Measurements from ENCODE around the gene ENPP3. TPM values are rescaled to one million over a fixed set of nuclear protein-coding genes. Genes with fewer than 3 reads are reported as not detected.

ENPP3 gene
- total RNA-seq, 2 experiments from 2014 or later = 0.11 to 0.47 TPM

DNA sequence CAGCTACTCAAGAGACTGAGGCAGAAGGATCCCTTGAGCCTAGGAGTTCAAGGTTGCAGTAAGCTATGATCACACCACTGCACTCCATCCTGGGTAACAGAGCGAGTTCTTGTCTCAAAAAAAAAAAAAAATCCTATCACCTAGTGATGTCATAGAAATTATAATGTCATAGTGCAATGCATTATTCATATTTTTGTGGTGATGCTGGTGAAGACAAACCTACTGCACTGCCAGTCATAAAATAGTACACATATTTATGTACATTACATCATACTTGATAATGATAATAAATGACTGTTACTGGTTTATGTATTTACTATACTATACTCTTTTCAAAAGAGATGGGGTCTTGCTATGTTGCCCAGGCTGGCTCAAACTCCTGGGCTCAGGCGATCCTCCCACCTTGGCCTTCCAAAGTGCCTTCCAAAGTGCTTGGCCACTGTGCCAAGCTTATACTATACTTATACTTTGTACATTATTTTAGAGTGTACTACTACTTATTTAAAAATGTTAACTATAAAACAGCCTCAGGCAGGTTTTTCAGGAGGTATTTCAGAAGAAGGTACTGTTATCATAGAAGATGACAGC lies 26.6 kb downstream of the ENPP3 start:
- H3K36me3 Mint-ChIP-seq (ENCODE audit: low read depth) = no peaks in the 10 kb centered on the region
- ATAC-seq (no peak), DNase-seq (no peak)
- H3K4me3 Mint-ChIP-seq = no peak overlapping the region
- H3K4me1 Mint-ChIP-seq (ENCODE audit: low read depth) = no peaks in the 10 kb centered on the region
- H3K27me3 Mint-ChIP-seq (ENCODE audit: low read depth) = peaks cover 8% of the 10 kb centered on the region
- CTCF ChIA-PET = interaction anchor here (0.7 kb wide), 1 partner anchor 24 kb away, joined by 3 read pairs; no protein-coding TSS in a partner anchor
- POLR2A ChIA-PET = no interaction called here
- H3K27ac Mint-ChIP-seq = no peak overlapping the region
- no peaks in the 10 kb centered on the region for H3K9me3 Mint-ChIP-seq (ENCODE audit: insufficient read depth)

DNA sequence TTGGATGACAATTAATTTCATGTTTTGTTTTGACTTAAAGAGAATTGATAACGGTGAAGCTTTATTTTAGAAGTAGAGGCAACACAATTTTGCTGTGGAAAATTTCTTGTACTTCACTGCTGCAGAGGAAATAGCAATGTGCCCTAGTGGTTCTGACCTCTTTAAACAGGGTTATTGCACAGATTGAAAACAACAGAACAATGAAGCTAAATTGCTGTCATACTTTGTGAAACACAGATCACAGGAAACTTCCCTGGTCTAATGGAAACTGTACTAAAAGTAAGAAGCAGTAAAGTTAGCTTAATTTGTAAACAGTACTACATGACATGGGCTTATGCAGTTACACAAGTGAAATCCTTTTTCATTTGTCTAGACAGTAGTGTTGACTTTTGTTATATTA lies 32.8 kb downstream of the ENPP3 start:
- Mint-ChIP-seq H3K36me3 (ENCODE audit: low read depth) (peaks cover 2% of the 10 kb centered on the region), H3K27me3 (ENCODE audit: low read depth) (peaks cover 8% of the 10 kb centered on the region), H3K4me3 (no peak overlapping the region), H3K9me3 (ENCODE audit: insufficient read depth) (no peaks in the 10 kb centered on the region), H3K27ac (no peak overlapping the region), H3K4me1 (ENCODE audit: low read depth) (no peaks in the 10 kb centered on the region)
- CTCF ChIA-PET = interaction anchor here (1.1 to 1.5 kb wide), 4 partner anchors 9 to 41 kb away, joined by 3 to 4 read pairs (median 4); no protein-coding TSS in a partner anchor
- no peak for DNase-seq
- POLR2A ChIA-PET = no interaction called here
- no peak for ATAC-seq

DNA sequence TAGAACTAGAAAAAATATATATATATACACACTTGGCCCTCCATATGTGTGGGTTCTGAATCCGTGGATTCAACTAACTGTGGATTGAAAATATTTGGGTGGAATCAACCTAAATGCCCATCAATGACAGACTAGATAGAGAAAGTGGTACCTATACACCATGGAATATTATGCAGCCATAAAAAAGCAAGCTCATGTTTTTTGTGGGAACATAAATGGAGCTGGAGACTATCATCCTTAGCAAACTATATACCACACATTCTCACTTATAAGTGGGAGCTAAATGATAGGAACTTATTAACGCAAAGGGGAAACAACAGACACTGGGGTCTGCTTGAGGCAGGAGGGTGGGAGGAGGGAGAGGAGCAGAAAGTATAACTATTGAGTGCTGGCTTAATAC lies 36.1 kb downstream of the ENPP3 start:
- no peaks in the 10 kb centered on the region for H3K4me1 Mint-ChIP-seq (ENCODE audit: low read depth)
- no peak for ATAC-seq
- H3K27me3 Mint-ChIP-seq (ENCODE audit: low read depth) = no peaks in the 10 kb centered on the region
- H3K4me3 Mint-ChIP-seq = no peak overlapping the region
- POLR2A ChIA-PET = no interaction called here
- peaks cover 2% of the 10 kb centered on the region for H3K36me3 Mint-ChIP-seq (ENCODE audit: low read depth)
- CTCF ChIA-PET = interaction anchor here (1.2 kb wide), 1 partner anchor 242 kb away, joined by 3 read pairs; no protein-coding TSS in a partner anchor
- H3K9me3 Mint-ChIP-seq (ENCODE audit: insufficient read depth) = no peaks in the 10 kb centered on the region
- no peak for DNase-seq
- H3K27ac Mint-ChIP-seq = no peak overlapping the region

- H3K27ac Mint-ChIP-seq = no peak overlapping the region
- ATAC-seq (no peak), DNase-seq (no peak)
- no peak overlapping the region for H3K4me3 Mint-ChIP-seq
- no peaks in the 10 kb centered on the region for H3K9me3 Mint-ChIP-seq (ENCODE audit: insufficient read depth)
- CTCF ChIA-PET = no interaction called here
- POLR2A ChIA-PET = no interaction called here
- H3K36me3 Mint-ChIP-seq (ENCODE audit: low read depth) = no peaks in the 10 kb centered on the region
- H3K27me3 Mint-ChIP-seq (ENCODE audit: low read depth) = peaks cover 14% of the 10 kb centered on the region
- H3K4me1 Mint-ChIP-seq (ENCODE audit: low read depth) = peaks cover 5% of the 10 kb centered on the region
Observed at GRCh38 chr6:131678442-131678841, 41.3 kb downstream of the ENPP3 start.

- peaks cover 13% of the 10 kb centered on the region for H3K4me1 Mint-ChIP-seq (ENCODE audit: low read depth)
- ChIA-PET POLR2A (no interaction called here), CTCF (interaction anchor here (0.7 kb wide), 1 partner anchor 53 kb away, joined by 3 read pairs; the partner anchor contains the start of gene MED23)
- no peak overlapping the region for H3K4me3 Mint-ChIP-seq
- no peaks in the 10 kb centered on the region for H3K36me3 Mint-ChIP-seq (ENCODE audit: low read depth)
- peaks cover 14% of the 10 kb centered on the region for H3K27me3 Mint-ChIP-seq (ENCODE audit: low read depth)
- H3K9me3 Mint-ChIP-seq (ENCODE audit: insufficient read depth) = no peaks in the 10 kb centered on the region
- no peak for ATAC-seq
- H3K27ac Mint-ChIP-seq = no peak overlapping the region
- no peak for DNase-seq
Observed at GRCh38 chr6:131680868-131681267, 43.8 kb downstream of the ENPP3 start.

- ChIA-PET CTCF (interaction anchor here (1.0 kb wide), 1 partner anchor 53 kb away, joined by 3 read pairs; no protein-coding TSS in a partner anchor), POLR2A (interaction anchor here (0.6 kb wide), 2 partner anchors 12 to 48 kb away, joined by 3 read pairs; no protein-coding TSS in a partner anchor)
- Mint-ChIP-seq H3K27me3 (ENCODE audit: low read depth) (peaks cover 15% of the 10 kb centered on the region), H3K27ac (no peak overlapping the region), H3K36me3 (ENCODE audit: low read depth) (no peaks in the 10 kb centered on the region), H3K9me3 (ENCODE audit: insufficient read depth) (no peaks in the 10 kb centered on the region), H3K4me1 (ENCODE audit: low read depth) (peaks cover 13% of the 10 kb centered on the region), H3K4me3 (no peak overlapping the region)
- DNase-seq (no peak), ATAC-seq (no peak)
Observed at GRCh38 chr6:131681585-131681984, 44.5 kb downstream of the ENPP3 start.

DNA sequence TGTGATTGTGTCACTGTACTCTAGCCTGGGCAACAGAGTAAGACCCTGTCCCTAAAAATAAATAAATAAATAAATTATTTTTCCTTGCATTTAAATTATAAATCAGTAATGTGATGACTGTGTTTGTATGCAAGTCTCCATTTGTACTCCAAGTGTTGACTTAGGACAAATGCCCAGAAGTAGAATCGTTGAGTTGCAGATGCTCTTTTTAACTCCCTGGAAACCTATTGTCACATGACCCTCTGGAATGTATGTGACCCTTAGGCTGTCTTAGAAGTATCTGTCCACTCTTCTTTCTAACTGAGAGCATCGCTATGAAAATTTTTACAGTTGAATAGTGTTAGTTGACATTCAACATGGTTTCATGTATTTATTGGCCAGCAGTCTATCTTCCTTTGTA lies 45.3 kb downstream of the ENPP3 start:
- H3K36me3 Mint-ChIP-seq (ENCODE audit: low read depth) = no peaks in the 10 kb centered on the region
- H3K4me3 Mint-ChIP-seq = no peak overlapping the region
- ChIA-PET CTCF (interaction anchor here (1.0 kb wide), 1 partner anchor 54 kb away, joined by 3 read pairs; no protein-coding TSS in a partner anchor), POLR2A (no interaction called here)
- no peak overlapping the region for H3K27ac Mint-ChIP-seq
- H3K27me3 Mint-ChIP-seq (ENCODE audit: low read depth) = peaks cover 19% of the 10 kb centered on the region
- DNase-seq (no peak), ATAC-seq (no peak)
- H3K9me3 Mint-ChIP-seq (ENCODE audit: insufficient read depth) = no peaks in the 10 kb centered on the region
- peaks cover 15% of the 10 kb centered on the region for H3K4me1 Mint-ChIP-seq (ENCODE audit: low read depth)

GRCh38 chr6:131683479-131683878 lies 46.4 kb downstream of the ENPP3 start:
- DNase-seq (peak; percentile 22), ATAC-seq (no peak)
- ChIA-PET CTCF (interaction anchor here (1.2 kb wide), 1 partner anchor 12 kb away, joined by 5 read pairs; no protein-coding TSS in a partner anchor), POLR2A (no interaction called here)
- Mint-ChIP-seq H3K27me3 (ENCODE audit: low read depth) (peaks cover 19% of the 10 kb centered on the region), H3K4me3 (no peak overlapping the region), H3K9me3 (ENCODE audit: insufficient read depth) (no peaks in the 10 kb centered on the region), H3K36me3 (ENCODE audit: low read depth) (no peaks in the 10 kb centered on the region), H3K27ac (no peak overlapping the region), H3K4me1 (ENCODE audit: low read depth) (peaks cover 18% of the 10 kb centered on the region)

- peaks cover 18% of the 10 kb centered on the region for H3K4me1 Mint-ChIP-seq (ENCODE audit: low read depth)
- DNase-seq = no peak
- no peak for ATAC-seq
Observed at GRCh38 chr6:131685266-131685780, 48.2 kb downstream of the ENPP3 start.

DNA sequence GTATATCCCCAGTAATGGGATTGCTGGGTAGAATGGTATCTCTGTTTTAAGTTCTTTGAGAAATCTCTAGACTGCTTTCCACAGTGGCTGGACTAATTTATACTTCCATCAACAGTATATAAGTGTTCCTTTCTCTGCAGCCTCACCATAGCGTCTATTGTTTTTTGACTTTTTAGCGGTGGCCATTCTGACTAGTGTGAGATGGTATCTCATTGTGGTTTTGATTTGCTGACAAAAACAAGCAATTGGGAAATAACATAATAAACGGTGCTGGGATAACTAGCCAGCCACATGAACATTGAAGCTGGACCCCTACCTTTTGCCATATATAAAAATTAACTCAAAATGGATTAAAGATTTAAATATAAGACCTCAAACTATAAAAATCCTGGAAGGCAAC lies 49.9 kb downstream of the ENPP3 start:
- ATAC-seq = no peak

More at GRCh38 chr6:131685266-131685780, 48.2 kb downstream of the ENPP3 start:
- POLR2A ChIA-PET = no interaction called here
- Mint-ChIP-seq H3K9me3 (ENCODE audit: insufficient read depth) (no peaks in the 10 kb centered on the region), H3K27me3 (ENCODE audit: low read depth) (peaks cover 22% of the 10 kb centered on the region), H3K27ac (no peak overlapping the region), H3K4me3 (no peak overlapping the region), H3K36me3 (ENCODE audit: low read depth) (no peaks in the 10 kb centered on the region)
- CTCF ChIA-PET = interaction anchor here (1.2 to 2.3 kb wide), 2 partner anchors 10 to 57 kb away, joined by 4 to 11 read pairs; partner anchors contain the start of gene MED23

DNA sequence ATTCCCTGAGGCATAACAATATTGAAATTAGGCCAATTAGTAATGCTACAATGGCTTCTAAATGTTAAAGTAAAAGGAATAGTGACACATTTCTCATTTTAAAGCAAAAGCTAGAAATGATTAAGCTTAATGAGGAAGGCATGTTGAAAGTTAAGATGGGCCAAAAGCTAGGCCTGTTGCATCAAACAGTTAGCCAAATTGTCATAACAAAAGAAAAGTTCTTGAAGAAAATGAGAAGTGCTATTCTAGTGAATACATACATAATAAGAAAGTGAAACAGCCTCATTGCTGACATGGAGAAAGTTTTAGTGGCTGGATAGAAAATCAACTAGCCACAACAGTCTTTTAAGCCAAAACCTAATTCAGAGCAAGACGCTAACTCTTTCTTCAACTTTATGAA lies 51.2 kb downstream of the ENPP3 start:
- H3K9me3 Mint-ChIP-seq (ENCODE audit: insufficient read depth) = no peaks in the 10 kb centered on the region
- ChIA-PET CTCF (interaction anchor here (1.2 to 1.7 kb wide), 3 partner anchors 61 to 227 kb away, joined by 3 to 5 read pairs (median 3); partner anchors contain the start of gene MED23), POLR2A (no interaction called here)
- H3K4me1 Mint-ChIP-seq (ENCODE audit: low read depth) = peaks cover 15% of the 10 kb centered on the region
- peaks cover 12% of the 10 kb centered on the region for H3K27me3 Mint-ChIP-seq (ENCODE audit: low read depth)
- no peak overlapping the region for H3K4me3 Mint-ChIP-seq
- H3K27ac Mint-ChIP-seq = no peak overlapping the region
- no peak for ATAC-seq
- no peaks in the 10 kb centered on the region for H3K36me3 Mint-ChIP-seq (ENCODE audit: low read depth)
- DNase-seq = no peak

More for the DNA sequence above, 49.9 kb downstream of the ENPP3 start:
- Mint-ChIP-seq H3K4me1 (ENCODE audit: low read depth) (peaks cover 18% of the 10 kb centered on the region), H3K27ac (no peak overlapping the region), H3K27me3 (ENCODE audit: low read depth) (peaks cover 16% of the 10 kb centered on the region), H3K4me3 (no peak overlapping the region), H3K9me3 (ENCODE audit: insufficient read depth) (no peaks in the 10 kb centered on the region), H3K36me3 (ENCODE audit: low read depth) (no peaks in the 10 kb centered on the region)
- CTCF ChIA-PET = interaction anchor here (2.3 kb wide), 1 partner anchor 59 kb away, joined by 11 read pairs; the partner anchor contains the start of gene MED23
- no peak for DNase-seq
- POLR2A ChIA-PET = no interaction called here

- DNase-seq (no peak), ATAC-seq (no peak)
- ChIA-PET POLR2A (no interaction called here), CTCF (no interaction called here)
- H3K4me3 Mint-ChIP-seq = no peak overlapping the region
- H3K27ac Mint-ChIP-seq = no peak overlapping the region
- H3K27me3 Mint-ChIP-seq (ENCODE audit: low read depth) = peaks cover 7% of the 10 kb centered on the region
- H3K4me1 Mint-ChIP-seq (ENCODE audit: low read depth) = peaks cover 5% of the 10 kb centered on the region
- H3K9me3 Mint-ChIP-seq (ENCODE audit: insufficient read depth) = no peaks in the 10 kb centered on the region
- H3K36me3 Mint-ChIP-seq (ENCODE audit: low read depth) = no peaks in the 10 kb centered on the region
Observed at GRCh38 chr6:131692031-131692430, 54.9 kb downstream of the ENPP3 start.

Measured in activated CD8-positive, alpha-beta T cell treated with anti-CD3 and anti-CD28 coated beads, Interleukin-2, amount 10 ng/mL, durations not matched to agents 7 days and 5 days (primary cell).